ENCODE data around the gene ESR1.

Gene ESR1

GRCh38 chr6:151807513-151808370 is at the start of gene ESR1:
ESR1 (plus strand) TSS chr6:151807682; CDS start chr6:151807913, 231 bp downstream.
- DNase-seq, result peak; percentile 10

- no peak for DNase-seq
These were observed 47.0 kb upstream of the ESR1 start for GRCh38 chr6:151760486-151760885.

- no peak for DNase-seq
These were observed 45.6 kb upstream of the ESR1 start for GRCh38 chr6:151761851-151762250.

GRCh38 chr6:151762817-151763216 is 44.7 kb upstream of the ESR1 start:
- no peak for DNase-seq

GRCh38 chr6:151763303-151763702 is 44.2 kb upstream of the ESR1 start:
- DNase-seq, result no peak

- DNase-seq, result peak; percentile 76
These were observed 43.4 kb upstream of the ESR1 start for GRCh38 chr6:151763938-151764680.

- DNase-seq, result peak; percentile 76
These were observed 42.0 kb upstream of the ESR1 start for GRCh38 chr6:151765444-151765886.

GRCh38 chr6:151772446-151772845 is 35.0 kb upstream of the ESR1 start:
- no peak for DNase-seq

- DNase-seq, result no peak
These were observed 34.1 kb upstream of the ESR1 start for GRCh38 chr6:151773382-151773781.

- no peak for DNase-seq
These were observed 24.9 kb upstream of the ESR1 start for GRCh38 chr6:151782560-151782959.

GRCh38 chr6:151783692-151784091 is 23.8 kb upstream of the ESR1 start:
- DNase-seq, result no peak

GRCh38 chr6:151784441-151785214 is 22.9 kb upstream of the ESR1 start:
- peak; percentile 15 for DNase-seq

- DNase-seq, result no peak
These were observed 10.5 kb upstream of the ESR1 start for GRCh38 chr6:151796842-151797530.

GRCh38 chr6:151803743-151804142 is 3.7 kb upstream of the ESR1 start:
- DNase-seq, result no peak

GRCh38 chr6:151804585-151805285 is 2.7 kb upstream of the ESR1 start:
- DNase-seq, result no peak

- no peak for DNase-seq
These were observed 2.1 kb upstream of the ESR1 start for GRCh38 chr6:151805286-151805840.

- DNase-seq, result no peak
These were observed 547 bp upstream of the ESR1 start for GRCh38 chr6:151806757-151807512.

- DNase-seq, result peak; percentile 12
These were observed 1.1 kb downstream of the ESR1 start for GRCh38 chr6:151808371-151809241.

GRCh38 chr6:151811081-151811480 is 3.6 kb downstream of the ESR1 start:
- DNase-seq, result peak; percentile 54

GRCh38 chr6:151813858-151814257 is 6.4 kb downstream of the ESR1 start:
- peak; percentile 10 for DNase-seq

Data from suppressor macrophage treated with lipopolysaccharide for 4 hours (primary cell).